NCI-H2081 treated with DMSO at 0.1 percent for 48 hours (cell line): ENCODE measurements around the gene CACNB2.
A peak's percentile ranks its signal among the peaks of the same experiment; 100 is the strongest.

ENCODE experiments used
- DNase-seq: peaks from one replicate; lab custom pipeline; 2025; lab: John Stamatoyannopoulos, UW

Gene CACNB2

GRCh38 chr10:18293536-18294510, 153.6 kb downstream of the CACNB2 start:
- DNase-seq = peak; percentile 1

- no peak for DNase-seq
These were observed 154.4 kb downstream of the CACNB2 start for GRCh38 chr10:18294633-18295032.

GRCh38 chr10:18297659-18298058, 157.4 kb downstream of the CACNB2 start:
- no peak for DNase-seq

GRCh38 chr10:18298256-18298655, 158.0 kb downstream of the CACNB2 start:
- DNase-seq = no peak

GRCh38 chr10:18303851-18304801, 163.9 kb downstream of the CACNB2 start:
- no peak for DNase-seq

GRCh38 chr10:18306031-18306430, 165.8 kb downstream of the CACNB2 start:
- DNase-seq = no peak

- no peak for DNase-seq
These were observed 168.4 kb downstream of the CACNB2 start for GRCh38 chr10:18308600-18308999.

- DNase-seq = no peak
These were observed 170.5 kb downstream of the CACNB2 start for GRCh38 chr10:18310761-18311160.

- peak; percentile 1 for DNase-seq
These were observed 172.3 kb downstream of the CACNB2 start for GRCh38 chr10:18312374-18313139.

- DNase-seq = no peak
These were observed 172.9 kb downstream of the CACNB2 start for GRCh38 chr10:18313140-18313530.

- DNase-seq = no peak
These were observed 173.4 kb downstream of the CACNB2 start for GRCh38 chr10:18313626-18314025.

- DNase-seq = no peak
These were observed 179.4 kb downstream of the CACNB2 start for GRCh38 chr10:18319628-18320027.

- no peak for DNase-seq
These were observed 181.1 kb downstream of the CACNB2 start for GRCh38 chr10:18321371-18321770.

GRCh38 chr10:18323916-18324315, 183.7 kb downstream of the CACNB2 start:
- DNase-seq = no peak

GRCh38 chr10:18325410-18325809, 185.2 kb downstream of the CACNB2 start:
- no peak for DNase-seq

GRCh38 chr10:18325889-18326531, 185.8 kb downstream of the CACNB2 start:
- DNase-seq = no peak

GRCh38 chr10:18328941-18329340, 188.7 kb downstream of the CACNB2 start:
- DNase-seq = no peak

GRCh38 chr10:18332048-18332447, 191.8 kb downstream of the CACNB2 start:
- no peak for DNase-seq

GRCh38 chr10:18332484-18332883, 192.3 kb downstream of the CACNB2 start:
- no peak for DNase-seq

GRCh38 chr10:18333621-18334020, 193.4 kb downstream of the CACNB2 start:
- no peak for DNase-seq

GRCh38 chr10:18334116-18334867, 194.1 kb downstream of the CACNB2 start:
- no peak for DNase-seq
